Measurements from ENCODE around the gene EID3.

DNA sequence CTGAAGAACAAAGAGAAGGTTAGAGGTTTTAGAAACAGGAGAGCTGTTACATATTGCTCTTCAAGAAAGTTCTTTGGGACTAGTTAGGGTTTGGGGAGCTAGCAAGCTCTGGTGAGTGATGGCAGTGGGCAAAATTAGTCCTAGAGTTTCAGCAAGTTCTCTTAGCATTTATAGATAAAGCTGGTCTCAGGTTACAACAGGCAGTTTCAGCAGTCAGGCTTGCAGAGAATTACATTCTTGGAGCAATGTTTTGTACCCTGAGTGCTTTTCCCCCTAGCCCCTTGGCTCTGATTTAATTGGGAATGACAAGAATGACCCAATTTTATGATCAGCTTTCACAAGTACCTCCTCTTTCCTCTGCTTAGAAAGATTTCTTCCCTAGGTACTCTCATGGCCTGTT is 21.4 kb upstream of the EID3 start:
- TF ChIP-seq, protein P1, sequence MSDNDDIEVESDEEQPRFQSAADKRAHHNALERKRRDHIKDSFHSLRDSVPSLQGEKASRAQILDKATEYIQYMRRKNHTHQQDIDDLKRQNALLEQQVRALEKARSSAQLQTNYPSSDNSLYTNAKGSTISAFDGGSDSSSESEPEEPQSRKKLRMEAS (IDR thresholded peaks at IDR 0.05): no peak
- no peak for TF ChIP-seq TAF1 (IDR thresholded peaks at IDR 0.05; ENCODE audit: low read depth)

Measured in Ishikawa (cell line).